Chondrocyte (in vitro differentiated cells): ENCODE measurements around the gene RBPMS2. TPM values are rescaled to one million over a fixed set of nuclear protein-coding genes. Genes with fewer than 3 reads are reported as not detected.

Experiments
- DNase-seq: peaks from one replicate; pipeline ENCODE4 v3.0.0; 2021; ENCODE audit warnings: mixed read lengths, low spot score
- H3K27ac Mint-ChIP-seq: one replicate; pipeline ENCODE4 v1.8.0; 2021; ENCODE audit warnings: mild to moderate bottlenecking, moderate library complexity, mixed read lengths; ENCODE audit not compliant: unreplicated experiment
- H3K27me3 Mint-ChIP-seq: 2 replicates; pipeline ENCODE4 v1.8.0; 2021; ENCODE audit warnings: low read depth, mixed read lengths
- H3K36me3 Mint-ChIP-seq: 2 replicates; pipeline ENCODE4 v1.8.0; 2021; ENCODE audit warnings: low read depth, mixed read lengths
- H3K4me1 Mint-ChIP-seq: 2 replicates; pipeline ENCODE4 v1.8.0; 2021; ENCODE audit warnings: low read depth, mild to moderate bottlenecking, mixed read lengths
- H3K4me3 Mint-ChIP-seq: one replicate; pipeline ENCODE4 v1.8.0; 2021; ENCODE audit warnings: mild to moderate bottlenecking, moderate library complexity, mixed read lengths; ENCODE audit not compliant: unreplicated experiment
- H3K9me3 Mint-ChIP-seq: 2 replicates; pipeline ENCODE4 v1.8.0; 2021; ENCODE audit warnings: low read depth, mixed read lengths
- total RNA-seq: library from RNA; stranded (reverse); gene quantifications from 3 replicates; pipeline ENCODE4 v1.2.1, GENCODE V29; 2021
- TF ChIP-seq, protein P1 (sequence below): fragments of 200-600 bp; sonication (generic); IDR thresholded peaks from 2 replicates; pipeline ENCODE4 v1.5.0; 2021; ENCODE audit warnings: antibody characterized with exemption, mild to moderate bottlenecking, moderate library complexity

RBPMS2 gene
- total RNA-seq, 1 donor from 2014 or later: 4.7 TPM

DNA sequence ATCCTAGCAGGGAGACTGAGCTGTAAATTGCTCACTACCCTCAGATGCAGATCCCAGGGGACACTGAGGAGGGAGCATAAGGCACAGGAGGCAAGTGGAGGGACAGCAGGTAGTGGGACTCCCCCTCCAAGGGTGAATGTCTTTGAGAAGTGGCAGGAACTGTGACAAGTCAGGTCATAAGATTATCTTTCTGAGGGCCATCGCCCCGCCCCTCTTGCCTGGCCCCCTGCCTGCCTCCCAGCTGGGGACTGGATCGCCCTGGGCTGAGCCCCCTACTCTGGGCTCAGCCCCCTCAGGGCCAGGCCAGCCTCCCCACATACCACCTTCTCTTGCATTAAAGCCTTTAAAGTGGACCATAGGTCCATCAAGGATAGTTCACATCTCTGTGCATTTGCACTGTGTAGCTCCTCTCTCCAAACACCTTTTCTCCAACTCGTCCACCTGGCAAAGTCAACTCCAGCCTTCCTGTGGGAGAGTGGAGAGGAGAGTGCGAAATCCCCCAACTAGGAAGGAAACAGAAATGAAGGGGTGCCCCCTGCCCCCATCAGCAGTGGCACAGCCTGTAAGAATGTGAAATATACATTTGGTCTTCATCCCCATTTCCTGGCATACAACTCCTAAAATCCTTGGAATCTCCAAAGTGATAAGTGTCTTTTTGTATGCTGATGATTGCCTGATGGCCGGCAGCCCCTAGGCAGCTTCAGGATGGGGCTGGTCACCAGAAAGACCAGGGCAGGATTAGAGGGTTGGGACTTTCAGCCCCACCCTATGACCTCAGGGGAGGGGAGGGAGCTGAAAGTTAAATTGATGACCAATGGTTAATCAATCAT, 35.3 kb upstream of the RBPMS2 start:
- DNase-seq: no peak
- H3K36me3 Mint-ChIP-seq: peaks cover 2% of the 10 kb centered on the region
- peaks cover 3% of the 10 kb centered on the region for H3K4me1 Mint-ChIP-seq
- H3K4me3 Mint-ChIP-seq: no peak overlapping the region
- H3K9me3 Mint-ChIP-seq: no peaks in the 10 kb centered on the region
- TF ChIP-seq, protein P1, sequence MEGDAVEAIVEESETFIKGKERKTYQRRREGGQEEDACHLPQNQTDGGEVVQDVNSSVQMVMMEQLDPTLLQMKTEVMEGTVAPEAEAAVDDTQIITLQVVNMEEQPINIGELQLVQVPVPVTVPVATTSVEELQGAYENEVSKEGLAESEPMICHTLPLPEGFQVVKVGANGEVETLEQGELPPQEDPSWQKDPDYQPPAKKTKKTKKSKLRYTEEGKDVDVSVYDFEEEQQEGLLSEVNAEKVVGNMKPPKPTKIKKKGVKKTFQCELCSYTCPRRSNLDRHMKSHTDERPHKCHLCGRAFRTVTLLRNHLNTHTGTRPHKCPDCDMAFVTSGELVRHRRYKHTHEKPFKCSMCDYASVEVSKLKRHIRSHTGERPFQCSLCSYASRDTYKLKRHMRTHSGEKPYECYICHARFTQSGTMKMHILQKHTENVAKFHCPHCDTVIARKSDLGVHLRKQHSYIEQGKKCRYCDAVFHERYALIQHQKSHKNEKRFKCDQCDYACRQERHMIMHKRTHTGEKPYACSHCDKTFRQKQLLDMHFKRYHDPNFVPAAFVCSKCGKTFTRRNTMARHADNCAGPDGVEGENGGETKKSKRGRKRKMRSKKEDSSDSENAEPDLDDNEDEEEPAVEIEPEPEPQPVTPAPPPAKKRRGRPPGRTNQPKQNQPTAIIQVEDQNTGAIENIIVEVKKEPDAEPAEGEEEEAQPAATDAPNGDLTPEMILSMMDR: no peak
- H3K27ac Mint-ChIP-seq: no peak overlapping the region
- peaks cover 7% of the 10 kb centered on the region for H3K27me3 Mint-ChIP-seq

DNA sequence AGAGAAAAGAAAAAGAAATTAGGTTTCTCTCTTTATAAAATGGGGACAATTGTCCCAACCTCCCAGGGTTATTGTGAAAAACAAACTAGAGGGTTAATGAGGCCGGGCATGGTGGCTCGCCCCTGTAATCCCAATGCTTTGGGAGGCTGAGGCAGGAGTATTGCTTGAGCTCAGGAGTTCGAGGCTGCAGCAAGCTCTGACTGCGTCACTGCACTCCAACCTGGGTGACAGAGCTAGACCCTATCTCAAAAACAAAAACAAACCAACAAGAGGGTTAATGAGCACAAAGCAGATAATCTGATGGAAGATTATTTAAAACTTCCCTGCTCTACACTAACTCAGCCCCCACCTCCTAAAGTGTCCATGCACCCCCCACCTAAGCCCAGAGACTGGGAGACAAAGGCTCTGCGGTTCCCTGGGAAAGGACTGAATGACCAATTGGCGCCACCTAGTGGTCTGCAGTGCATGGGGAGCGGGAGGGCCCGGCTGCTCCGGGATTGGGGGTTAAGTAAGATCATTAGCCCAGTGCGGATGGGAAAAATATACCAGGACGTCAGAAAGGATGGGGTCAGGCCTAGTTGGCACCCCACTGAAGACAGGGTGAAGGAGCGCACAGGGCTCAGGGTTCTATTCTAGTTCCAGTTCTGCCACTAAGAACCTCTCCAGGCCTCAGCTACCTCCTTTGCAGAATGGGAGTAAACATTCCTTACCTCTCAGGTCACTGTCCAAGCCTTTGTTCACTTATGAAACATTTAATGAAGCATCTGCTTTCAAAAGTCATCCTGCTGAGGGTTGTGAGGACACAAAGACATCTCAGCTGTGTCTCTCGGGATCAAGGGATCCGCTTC, 34.5 kb upstream of the RBPMS2 start:
- Mint-ChIP-seq H3K36me3 (peaks cover 2% of the 10 kb centered on the region), H3K9me3 (no peaks in the 10 kb centered on the region), H3K27me3 (peaks cover 7% of the 10 kb centered on the region), H3K4me3 (no peak overlapping the region), H3K4me1 (peaks cover 3% of the 10 kb centered on the region), H3K27ac (no peak overlapping the region)
- TF ChIP-seq, protein P1: peak; percentile 95
- DNase-seq: no peak

DNA sequence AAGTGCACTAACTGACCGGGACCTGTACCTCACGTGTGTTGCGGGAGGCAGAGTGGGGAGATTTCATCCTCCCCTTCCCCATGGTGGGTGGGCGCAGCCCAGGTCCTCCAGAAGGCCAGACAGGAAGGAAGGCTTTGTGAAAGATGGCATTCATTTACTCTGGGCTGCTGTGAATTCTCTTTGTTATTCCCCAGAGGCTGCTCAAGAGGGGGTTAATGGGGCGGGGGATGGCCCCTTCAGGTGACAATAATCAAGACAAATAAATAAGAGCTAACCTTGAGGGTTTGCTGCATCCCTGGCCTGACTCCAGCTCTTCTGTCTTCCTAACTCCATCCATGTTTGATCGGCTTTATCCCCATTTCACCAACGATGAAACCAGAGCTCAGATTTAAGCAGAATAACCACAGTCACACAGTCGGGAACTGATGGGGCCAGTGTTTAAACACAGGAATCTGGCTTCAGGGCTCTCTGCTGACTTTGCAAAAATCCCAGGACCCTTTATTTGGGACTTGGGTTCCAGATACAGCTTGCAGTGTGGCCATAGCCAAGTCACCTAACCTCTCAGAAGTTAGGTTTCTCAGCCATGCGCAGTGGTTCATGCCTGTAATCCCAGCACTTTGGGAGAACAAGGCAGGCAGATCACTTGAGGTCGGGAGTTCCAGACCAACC, 33.5 kb upstream of the RBPMS2 start:
- peaks cover 7% of the 10 kb centered on the region for H3K27me3 Mint-ChIP-seq
- H3K4me1 Mint-ChIP-seq: peaks cover 3% of the 10 kb centered on the region
- no peak overlapping the region for H3K27ac Mint-ChIP-seq
- no peak overlapping the region for H3K4me3 Mint-ChIP-seq
- no peaks in the 10 kb centered on the region for H3K9me3 Mint-ChIP-seq
- DNase-seq: no peak
- peaks cover 2% of the 10 kb centered on the region for H3K36me3 Mint-ChIP-seq
- TF ChIP-seq, protein P1: no peak

DNA sequence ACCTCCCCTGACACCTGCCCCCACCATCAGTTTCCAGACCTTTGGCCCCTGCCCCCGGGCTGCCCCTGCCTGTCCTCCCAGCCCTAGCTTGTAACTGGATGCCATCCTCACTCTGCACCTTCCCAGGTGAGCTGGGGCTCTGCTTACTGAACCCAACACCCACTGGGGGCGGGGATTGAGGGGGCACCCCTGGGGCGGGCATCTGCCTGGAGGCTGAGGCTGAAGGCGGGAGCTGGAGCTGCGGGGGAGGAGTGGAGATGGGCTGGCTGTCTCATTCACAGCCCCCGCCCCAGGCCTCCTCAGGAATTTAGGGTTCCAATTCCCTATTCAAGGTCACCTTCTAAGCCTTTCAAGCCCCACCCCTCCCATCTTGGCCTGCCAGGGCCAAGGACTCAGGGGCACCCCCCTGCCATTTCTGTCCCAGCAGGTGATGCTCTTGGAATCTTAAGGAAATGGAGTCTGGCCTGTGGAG, 32.4 kb upstream of the RBPMS2 start:
- no peak for DNase-seq
- peaks cover 3% of the 10 kb centered on the region for H3K4me1 Mint-ChIP-seq
- H3K27me3 Mint-ChIP-seq: peaks cover 7% of the 10 kb centered on the region
- H3K9me3 Mint-ChIP-seq: no peaks in the 10 kb centered on the region
- no peak overlapping the region for H3K4me3 Mint-ChIP-seq
- H3K36me3 Mint-ChIP-seq: peaks cover 2% of the 10 kb centered on the region
- TF ChIP-seq, protein P1: no peak
- no peak overlapping the region for H3K27ac Mint-ChIP-seq
